ENCODE measurements around the gene FOSB.
A peak's percentile ranks its signal among the peaks of the same experiment; 100 is the strongest.

The FOSB gene

GRCh38 chr19:45485305-45486077, 17.7 kb downstream of the FOSB start:
- peak; percentile 98 for DNase-seq

GRCh38 chr19:45488708-45489107, 20.9 kb downstream of the FOSB start:
- DNase-seq: no peak

GRCh38 chr19:45489216-45489855, 21.5 kb downstream of the FOSB start:
- DNase-seq: no peak

GRCh38 chr19:45492137-45492626, 24.4 kb downstream of the FOSB start:
- no peak for DNase-seq

- DNase-seq: peak; percentile 80
Measured at GRCh38 chr19:45492627-45493470, 25.1 kb downstream of the FOSB start.

GRCh38 chr19:45494261-45494916, 26.6 kb downstream of the FOSB start:
- no peak for DNase-seq

GRCh38 chr19:45495178-45495577, 27.4 kb downstream of the FOSB start:
- DNase-seq: no peak

- peak; percentile 65 for DNase-seq
Measured at GRCh38 chr19:45496349-45496953, 28.7 kb downstream of the FOSB start.

- DNase-seq: no peak
Measured at GRCh38 chr19:45497791-45498190, 30.0 kb downstream of the FOSB start.

GRCh38 chr19:45498411-45499195, 30.8 kb downstream of the FOSB start, which contains the start of gene PPM1N:
PPM1N (plus strand) TSS chr19:45498443; CDS start chr19:45498473, 30 bp downstream.
- DNase-seq: peak; percentile 87

GRCh38 chr19:45499196-45500180, 31.7 kb downstream of the FOSB start:
- DNase-seq: peak; percentile 81

GRCh38 chr19:45500918-45501729, 33.3 kb downstream of the FOSB start:
- no peak for DNase-seq

GRCh38 chr19:45501730-45502014, 33.9 kb downstream of the FOSB start:
- DNase-seq: no peak

GRCh38 chr19:45502111-45502510, 34.3 kb downstream of the FOSB start:
- DNase-seq: no peak

- DNase-seq: no peak
Measured at GRCh38 chr19:45503909-45504308, 36.1 kb downstream of the FOSB start.

- no peak for DNase-seq
Measured at GRCh38 chr19:45505151-45505995, 37.6 kb downstream of the FOSB start.

GRCh38 chr19:45505996-45506245, 38.1 kb downstream of the FOSB start:
- DNase-seq: no peak

- peak; percentile 97 for DNase-seq
Measured at GRCh38 chr19:45506246-45506988, 38.6 kb downstream of the FOSB start.
